ENCODE measurements around the gene ITGA6. TPM values are rescaled to one million over a fixed set of nuclear protein-coding genes. Genes with fewer than 3 reads are reported as not detected.

ITGA6 gene
- 38.3 to 53.8 TPM (median 48.3 TPM) in 5 replicates for total RNA-seq (2022; extraction: Qiagen RNA extraction; ENCODE audit: low read depth)

DNA sequence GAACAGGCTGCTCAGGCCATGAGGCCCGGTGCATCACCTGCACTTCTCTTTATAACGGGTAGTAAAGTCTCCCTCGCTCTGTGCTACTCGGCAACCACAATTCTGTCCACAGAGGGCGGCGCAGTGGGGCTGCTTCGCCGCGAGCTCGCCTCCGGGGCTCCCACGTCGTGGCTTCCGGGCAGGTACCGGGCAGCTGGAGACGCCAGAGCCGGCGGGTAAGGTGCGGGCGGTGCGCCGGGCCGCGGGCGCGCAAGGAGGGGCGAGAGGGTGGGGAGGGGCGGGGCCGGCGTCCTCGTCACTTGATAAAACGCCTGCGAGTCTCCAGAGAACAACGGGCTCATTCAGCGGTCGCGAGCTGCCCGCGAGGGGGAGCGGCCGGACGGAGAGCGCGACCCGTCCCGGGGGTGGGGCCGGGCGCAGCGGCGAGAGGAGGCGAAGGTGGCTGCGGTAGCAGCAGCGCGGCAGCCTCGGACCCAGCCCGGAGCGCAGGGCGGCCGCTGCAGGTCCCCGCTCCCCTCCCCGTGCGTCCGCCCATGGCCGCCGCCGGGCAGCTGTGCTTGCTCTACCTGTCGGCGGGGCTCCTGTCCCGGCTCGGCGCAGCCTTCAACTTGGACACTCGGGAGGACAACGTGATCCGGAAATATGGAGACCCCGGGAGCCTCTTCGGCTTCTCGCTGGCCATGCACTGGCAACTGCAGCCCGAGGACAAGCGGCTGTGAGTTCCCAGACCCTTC, at the start of gene ITGA6:
ITGA6 (plus strand) TSS at position 331 of the 734 bp plus-strand sequence.

Other genes starting within 250 kb of the ITGA6 start
- gene PDK1, start 128.5 kb downstream of the ITGA6 start, total RNA-seq (2022; extraction: Qiagen RNA extraction; ENCODE audit: low read depth): 2.7 to 4.5 TPM (median 4.2 TPM) in 5 replicates